ENCODE data around the gene GRIK4. TPM values are rescaled to one million over a fixed set of nuclear protein-coding genes. Genes with fewer than 3 reads are reported as not detected.
A peak's percentile ranks its signal among the peaks of the same experiment; 100 is the strongest.

GRIK4 gene
- total RNA-seq, 1 donor from 2014 or later, result 4.3 TPM

DNA sequence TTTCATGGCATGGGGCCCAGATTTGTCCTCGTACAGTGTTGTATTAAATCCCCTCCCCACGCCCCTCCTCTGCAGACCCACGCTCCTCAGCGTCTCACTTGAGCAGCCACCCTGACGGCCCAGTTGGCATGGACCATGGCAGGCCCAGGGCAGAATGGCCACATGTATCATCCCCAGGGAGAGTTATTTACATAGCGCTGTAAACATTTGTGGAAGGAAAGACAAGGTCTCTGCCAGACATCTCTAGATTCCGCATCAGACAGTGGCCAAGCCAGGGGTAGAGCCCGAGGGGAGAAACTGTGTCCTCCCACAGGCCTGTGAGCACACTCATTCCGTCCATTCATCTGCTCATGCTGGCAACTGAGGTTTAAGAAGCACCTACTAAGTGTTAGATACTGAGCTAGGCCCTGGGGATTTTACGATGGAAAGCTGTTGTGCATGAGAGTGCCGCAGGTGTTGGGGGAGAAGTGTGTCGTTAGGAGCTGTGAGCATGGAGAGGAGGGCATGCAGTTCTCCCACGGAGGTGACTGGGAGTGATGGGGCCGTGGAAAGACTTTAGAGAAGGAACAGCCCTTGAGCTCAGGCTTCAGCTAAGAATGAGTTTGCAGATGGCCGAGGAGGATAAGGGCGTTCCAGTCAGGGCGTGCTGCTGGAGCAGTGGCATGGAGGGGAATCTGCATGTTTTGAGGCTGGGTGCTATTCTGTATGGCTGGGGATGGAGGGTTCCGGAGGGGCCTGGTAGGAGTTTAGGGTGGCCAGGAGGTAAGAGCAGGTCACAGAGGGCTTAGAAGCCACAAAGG lies 94.9 kb downstream of the GRIK4 start:
- Histone ChIP-seq H3K36me3 (no peaks in the 10 kb centered on the region), H3K4me1 (no peaks in the 10 kb centered on the region), H3K27ac (no peak overlapping the region), H3K9me3 (no peaks in the 10 kb centered on the region), H3K4me3 (no peak overlapping the region), H3K27me3 (no peaks in the 10 kb centered on the region)
- no peak for ATAC-seq
- intact Hi-C loops (cut with DNase I), result no loop called here
- TF ChIP-seq, protein P1, sequence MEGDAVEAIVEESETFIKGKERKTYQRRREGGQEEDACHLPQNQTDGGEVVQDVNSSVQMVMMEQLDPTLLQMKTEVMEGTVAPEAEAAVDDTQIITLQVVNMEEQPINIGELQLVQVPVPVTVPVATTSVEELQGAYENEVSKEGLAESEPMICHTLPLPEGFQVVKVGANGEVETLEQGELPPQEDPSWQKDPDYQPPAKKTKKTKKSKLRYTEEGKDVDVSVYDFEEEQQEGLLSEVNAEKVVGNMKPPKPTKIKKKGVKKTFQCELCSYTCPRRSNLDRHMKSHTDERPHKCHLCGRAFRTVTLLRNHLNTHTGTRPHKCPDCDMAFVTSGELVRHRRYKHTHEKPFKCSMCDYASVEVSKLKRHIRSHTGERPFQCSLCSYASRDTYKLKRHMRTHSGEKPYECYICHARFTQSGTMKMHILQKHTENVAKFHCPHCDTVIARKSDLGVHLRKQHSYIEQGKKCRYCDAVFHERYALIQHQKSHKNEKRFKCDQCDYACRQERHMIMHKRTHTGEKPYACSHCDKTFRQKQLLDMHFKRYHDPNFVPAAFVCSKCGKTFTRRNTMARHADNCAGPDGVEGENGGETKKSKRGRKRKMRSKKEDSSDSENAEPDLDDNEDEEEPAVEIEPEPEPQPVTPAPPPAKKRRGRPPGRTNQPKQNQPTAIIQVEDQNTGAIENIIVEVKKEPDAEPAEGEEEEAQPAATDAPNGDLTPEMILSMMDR (IDR thresholded peaks at IDR 0.05), result no peak
- peak; percentile 40 for DNase-seq

DNA sequence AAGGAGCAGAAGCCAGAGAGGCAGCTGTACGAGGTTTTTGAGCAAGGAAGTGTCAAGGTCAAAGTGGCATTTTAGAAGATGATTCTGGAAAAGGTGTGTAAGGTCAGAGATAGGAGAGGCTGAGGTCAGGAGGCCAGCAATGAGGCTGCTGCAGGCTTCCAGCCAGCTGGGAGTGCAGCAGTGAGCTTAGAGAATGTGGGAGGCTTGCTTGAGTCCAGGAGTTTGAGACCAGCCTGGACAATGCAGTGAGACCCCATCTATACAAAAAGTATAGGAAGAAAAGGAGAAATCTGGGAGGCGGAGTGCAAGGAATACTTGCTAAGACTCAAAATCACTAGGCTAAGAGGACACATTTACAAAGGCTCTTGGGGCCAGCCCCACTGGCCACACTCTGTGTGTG lies 96.5 kb downstream of the GRIK4 start:
- H3K9me3 ChIP-seq, result no peaks in the 10 kb centered on the region
- intact Hi-C loops (cut with DNase I), result no loop called here
- no peak overlapping the region for H3K27ac ChIP-seq
- H3K27me3 ChIP-seq, result no peaks in the 10 kb centered on the region
- no peaks in the 10 kb centered on the region for H3K36me3 ChIP-seq
- TF ChIP-seq, protein P1 (IDR thresholded peaks at IDR 0.05), result no peak
- no peak for DNase-seq
- H3K4me3 ChIP-seq, result no peak overlapping the region
- ATAC-seq, result no peak
- no peaks in the 10 kb centered on the region for H3K4me1 ChIP-seq

DNA sequence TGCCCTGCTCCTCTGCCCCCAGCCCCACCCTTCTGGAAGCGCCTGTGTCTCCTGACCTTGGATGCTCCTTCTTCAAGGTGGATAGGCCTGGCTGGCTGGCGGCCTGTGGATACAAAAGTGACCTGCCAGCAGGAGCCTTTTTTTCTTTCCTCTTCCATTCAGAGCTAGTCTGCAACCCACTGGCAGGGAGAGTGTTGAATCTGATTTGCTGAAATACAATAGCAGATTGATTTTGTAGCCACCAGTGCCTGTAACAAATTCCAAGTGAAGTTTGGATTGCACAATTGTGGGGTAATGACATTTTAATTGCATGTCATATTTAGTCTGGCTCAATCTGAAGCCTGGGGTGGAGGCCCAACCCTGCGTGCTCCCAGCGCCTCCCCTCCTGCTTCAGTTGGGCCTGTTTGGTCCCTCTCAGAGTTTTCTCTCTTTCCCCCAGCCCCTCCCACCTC lies 97.2 kb downstream of the GRIK4 start:
- no peak for DNase-seq
- TF ChIP-seq, protein P1 (IDR thresholded peaks at IDR 0.05), result no peak
- H3K4me1 ChIP-seq, result no peaks in the 10 kb centered on the region
- ATAC-seq, result peak; percentile 54
- no peaks in the 10 kb centered on the region for H3K27me3 ChIP-seq
- no peak overlapping the region for H3K4me3 ChIP-seq
- no peaks in the 10 kb centered on the region for H3K9me3 ChIP-seq
- intact Hi-C loops (cut with DNase I), result no loop called here
- H3K36me3 ChIP-seq, result no peaks in the 10 kb centered on the region
- peak overlapping the region; percentile 17 for H3K27ac ChIP-seq

DNA sequence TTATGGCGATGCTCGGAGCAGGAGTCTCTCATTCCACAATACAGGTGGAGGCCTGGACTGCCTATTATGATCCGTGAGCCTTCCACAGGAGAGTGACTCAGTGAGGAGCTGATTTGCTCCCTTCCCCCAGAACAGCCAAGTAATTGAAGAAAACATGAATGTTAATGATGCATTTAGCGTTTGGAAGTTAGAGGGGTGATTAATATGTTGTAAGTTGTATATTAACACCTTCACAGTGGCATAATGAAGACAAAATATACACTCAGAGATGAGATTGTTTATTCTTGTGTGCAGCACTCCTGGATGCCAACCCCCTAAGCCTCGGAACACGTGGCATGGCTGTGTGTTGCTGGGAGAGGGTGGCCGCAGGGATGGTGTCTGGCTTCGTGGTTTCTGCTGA lies 98.6 kb downstream of the GRIK4 start:
- H3K27ac ChIP-seq, result no peak overlapping the region
- no peaks in the 10 kb centered on the region for H3K27me3 ChIP-seq
- ATAC-seq (no peak), DNase-seq (no peak)
- H3K4me1 ChIP-seq, result no peaks in the 10 kb centered on the region
- H3K36me3 ChIP-seq, result no peaks in the 10 kb centered on the region
- no peak overlapping the region for H3K4me3 ChIP-seq
- TF ChIP-seq, protein P1 (IDR thresholded peaks at IDR 0.05), result no peak
- no peaks in the 10 kb centered on the region for H3K9me3 ChIP-seq
- intact Hi-C loops (cut with DNase I), result no loop called here

DNA sequence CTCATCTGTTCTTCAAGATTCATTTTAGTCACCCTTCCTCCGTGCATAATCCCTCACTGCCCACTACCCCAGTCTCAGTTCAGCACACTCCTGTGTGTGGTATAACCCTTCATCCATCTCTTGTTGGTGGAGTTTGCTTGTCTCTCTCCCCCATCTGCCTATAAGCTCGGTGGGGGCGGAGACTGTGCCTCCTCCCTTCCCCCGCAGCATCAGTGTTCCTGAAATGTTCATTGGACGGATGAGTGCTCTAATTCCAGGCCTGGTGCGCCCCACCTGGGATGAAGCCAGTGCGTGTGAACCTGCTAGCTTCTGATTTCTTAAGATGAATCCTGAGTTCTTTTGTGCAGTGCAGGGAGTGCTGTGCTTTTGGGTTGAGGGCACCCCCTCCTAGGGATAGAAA lies 100.0 kb downstream of the GRIK4 start:
- no peak for ATAC-seq
- intact Hi-C loops (cut with DNase I), result no loop called here
- H3K4me3 ChIP-seq, result no peak overlapping the region

More for the DNA sequence above, 100.0 kb downstream of the GRIK4 start:
- no peak for DNase-seq
- no peaks in the 10 kb centered on the region for H3K4me1 ChIP-seq
- no peaks in the 10 kb centered on the region for H3K27me3 ChIP-seq
- no peak overlapping the region for H3K27ac ChIP-seq
- no peaks in the 10 kb centered on the region for H3K9me3 ChIP-seq
- TF ChIP-seq, protein P1 (IDR thresholded peaks at IDR 0.05), result no peak
- H3K36me3 ChIP-seq, result no peaks in the 10 kb centered on the region

Data from upper lobe of right lung (tissue), 1 donor.